GM13977 (cell line): ENCODE results near the gene RGN.
"Not testable (repeated sequence)": the region's sequence is repeated elsewhere in the genome, so short reads cannot be mapped to it uniquely, and the experiment has no call there.

Source experiments
- DNase-seq: peaks from one replicate; pipeline ENCODE4 v3.0.0; 2012; ENCODE audit warnings: low spot score
- CTCF ChIP-seq: IDR thresholded peaks from 2 replicates; pipeline ENCODE4 v1.5.1; 2012; ENCODE audit warnings: mild to moderate bottlenecking, control low read depth; ENCODE audit not compliant: insufficient read depth; ENCODE audit errors: extremely low read depth, missing control alignments
- in situ Hi-C: fragments of 300-500 bp; cut with MboI; formaldehyde crosslinking; loops from one replicate; pipeline ENCODE4 v1.12.0; 2022; ENCODE audit warnings: low sequenced_read_pairs, low pct_unique_long_range_greater_than_20kb, mixed read lengths, inconsistent platforms; ENCODE audit not compliant: unreplicated experiment

The RGN gene

GRCh38 chrX:47093860-47094259 is 15.6 kb downstream of the RGN start:
- no peak for TF ChIP-seq CTCF
- no peak for DNase-seq
- in situ Hi-C loops = no loop called here

GRCh38 chrX:47097018-47097417 is 18.8 kb downstream of the RGN start:
- TF ChIP-seq CTCF = no peak
- DNase-seq = no peak
- in situ Hi-C loops = no loop called here

- no peak for DNase-seq
- no peak for TF ChIP-seq CTCF
- in situ Hi-C loops = no loop called here
Observed at GRCh38 chrX:47098338-47099094, 20.3 kb downstream of the RGN start.

GRCh38 chrX:47101206-47101605 is 23.0 kb downstream of the RGN start:
- no peak for TF ChIP-seq CTCF
- DNase-seq = no peak
- in situ Hi-C loops = no loop called here

GRCh38 chrX:47110936-47111615 is 32.8 kb downstream of the RGN start:
- in situ Hi-C loops, DNase-seq: not testable (repeated sequence)

GRCh38 chrX:47112316-47112954 is 34.2 kb downstream of the RGN start:
- no peak for DNase-seq
- in situ Hi-C loops = no loop called here
- TF ChIP-seq CTCF = no peak

GRCh38 chrX:47116551-47117110 is 38.4 kb downstream of the RGN start:
- DNase-seq, in situ Hi-C loops: not testable (repeated sequence)

- in situ Hi-C loops = not testable (repeated sequence)
Observed at GRCh38 chrX:47124466-47124865, 46.2 kb downstream of the RGN start.

More at GRCh38 chrX:47124466-47124865, 46.2 kb downstream of the RGN start:
- not testable (repeated sequence) for DNase-seq
